Vagina (tissue), 2 donors: ENCODE results near the gene TEKT1. TPM values are rescaled to one million over a fixed set of nuclear protein-coding genes. Genes with fewer than 3 reads are reported as not detected.
"Not testable (repeated sequence)": the region's sequence is repeated elsewhere in the genome, so short reads cannot be mapped to it uniquely, and the experiment has no call there.

ENCODE experiments used
- DNase-seq, 2 donors: peaks; one replicate each; pipeline ENCODE4 v3.0.0-alpha.2; 2017; ENCODE audit errors: extremely low spot score in 2 of 2
- H3K27ac ChIP-seq: fragments of 200-600 bp; sonication (generic); one replicate; pipeline ENCODE4 v1.5.1; 2019
- H3K27me3 ChIP-seq: fragments of 200-600 bp; sonication (generic); one replicate; pipeline ENCODE4 v1.5.1; 2019
- H3K36me3 ChIP-seq, 2 donors: fragments of 200-600 bp; sonication (generic); one replicate each; pipeline ENCODE4 v1.5.1; 2017 to 2019
- H3K4me1 ChIP-seq: fragments of 200-600 bp; sonication (generic); one replicate; pipeline ENCODE4 v1.5.1; 2019
- H3K4me3 ChIP-seq, 2 donors: fragments of 200-600 bp; sonication (generic); 1 replicate in 1 of 2; 2 replicates in 1 of 2; pipeline ENCODE4 v1.5.1; 2016 to 2019
- H3K9me3 ChIP-seq: fragments of 200-600 bp; sonication (generic); one replicate; pipeline ENCODE4 v1.5.1; 2019
- POLR2A ChIP-seq, 2 donors: fragments of 450-650 bp; IDR thresholded peaks; one replicate each; pipeline ENCODE4 v1.6.1; 2017; ENCODE audit warnings: antibody characterized with exemption in 2 of 2, mild to moderate bottlenecking in 2 of 2, moderate library complexity in 2 of 2
- POLR2AphosphoS5 ChIP-seq, 2 donors: sonication (generic); formaldehyde crosslinking; IDR thresholded peaks; one replicate each; pipeline ENCODE4 v1.9.0; 2017; ENCODE audit warnings: antibody characterized with exemption in 2 of 2, mild to moderate bottlenecking in 2 of 2, low read depth in 1 of 2; ENCODE audit not compliant: insufficient read depth in 1 of 2
- intact Hi-C: fragments of 100-400 bp; cut with DNase I; formaldehyde crosslinking; loops from one replicate; pipeline ENCODE4 v1.15.1; 2023
- total RNA-seq: library from RNA; depleted of rRNA; stranded (reverse); fragments of >200 nt; gene quantifications from one replicate; pipeline ENCODE4 v1.2.3, GENCODE V29; 2016
- TF ChIP-seq, protein P1 (sequence below), 3 experiments: fragments of 450-650 bp in 2 of 3; fragments of 200-600 bp in 1 of 3; sonication (generic) in 1 of 3; IDR thresholded peaks; one replicate each; pipeline ENCODE4 v1.5.1; 2017 to 2019; ENCODE audit warnings: antibody characterized with exemption in 3 of 3, mild to moderate bottlenecking in 2 of 3, moderate library complexity in 2 of 3

Gene TEKT1
- total RNA-seq, 1 donor from 2014 or later, result not detected

DNA sequence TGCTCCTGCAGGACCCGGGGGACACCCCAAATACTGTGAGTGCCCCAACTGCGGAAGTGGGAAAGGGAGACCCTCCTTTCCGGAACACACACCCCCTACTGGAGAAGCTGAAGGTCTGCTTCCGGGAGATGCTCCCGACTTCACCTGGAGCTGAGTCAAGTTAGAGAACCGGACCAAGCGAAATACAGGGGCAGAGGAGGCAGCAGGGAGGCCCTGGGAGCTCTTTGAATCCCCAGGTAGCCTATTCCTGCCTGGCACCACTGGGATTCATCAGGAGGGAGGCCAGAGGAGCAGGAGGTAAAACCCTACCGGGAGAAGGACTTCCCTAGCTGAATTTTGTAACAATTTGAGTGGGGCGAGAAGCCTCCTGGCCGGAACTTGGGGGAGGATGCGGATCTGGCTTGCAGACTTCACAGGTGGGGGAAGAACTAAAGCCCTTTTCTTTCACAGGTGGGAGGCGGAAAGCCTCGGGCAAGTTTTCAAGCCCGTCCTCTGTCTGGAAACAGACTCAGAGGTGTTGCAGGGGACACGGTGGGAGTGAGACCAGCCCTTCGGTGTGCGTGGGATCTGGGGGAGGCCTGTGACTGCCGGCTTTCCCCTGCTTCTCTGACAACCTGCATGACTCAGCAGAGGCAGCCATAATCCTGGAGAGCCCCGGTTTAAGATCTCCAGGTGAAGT lies 22.4 kb upstream of the TEKT1 start:
- peak overlapping the region in 1 of 2 donors; percentile 14 for H3K4me3 ChIP-seq
- no peak overlapping the region for H3K27ac ChIP-seq
- no peak for DNase-seq
- no peaks in the 10 kb centered on the region for H3K27me3 ChIP-seq
- no peaks in the 10 kb centered on the region for H3K9me3 ChIP-seq
- TF ChIP-seq, protein P1, sequence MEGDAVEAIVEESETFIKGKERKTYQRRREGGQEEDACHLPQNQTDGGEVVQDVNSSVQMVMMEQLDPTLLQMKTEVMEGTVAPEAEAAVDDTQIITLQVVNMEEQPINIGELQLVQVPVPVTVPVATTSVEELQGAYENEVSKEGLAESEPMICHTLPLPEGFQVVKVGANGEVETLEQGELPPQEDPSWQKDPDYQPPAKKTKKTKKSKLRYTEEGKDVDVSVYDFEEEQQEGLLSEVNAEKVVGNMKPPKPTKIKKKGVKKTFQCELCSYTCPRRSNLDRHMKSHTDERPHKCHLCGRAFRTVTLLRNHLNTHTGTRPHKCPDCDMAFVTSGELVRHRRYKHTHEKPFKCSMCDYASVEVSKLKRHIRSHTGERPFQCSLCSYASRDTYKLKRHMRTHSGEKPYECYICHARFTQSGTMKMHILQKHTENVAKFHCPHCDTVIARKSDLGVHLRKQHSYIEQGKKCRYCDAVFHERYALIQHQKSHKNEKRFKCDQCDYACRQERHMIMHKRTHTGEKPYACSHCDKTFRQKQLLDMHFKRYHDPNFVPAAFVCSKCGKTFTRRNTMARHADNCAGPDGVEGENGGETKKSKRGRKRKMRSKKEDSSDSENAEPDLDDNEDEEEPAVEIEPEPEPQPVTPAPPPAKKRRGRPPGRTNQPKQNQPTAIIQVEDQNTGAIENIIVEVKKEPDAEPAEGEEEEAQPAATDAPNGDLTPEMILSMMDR (IDR thresholded peaks at IDR 0.05), result no peak
- TF ChIP-seq POLR2A (IDR thresholded peaks at IDR 0.05) (no peak), POLR2AphosphoS5 (IDR thresholded peaks at IDR 0.05; ENCODE audit: insufficient read depth in 1 of 2, low read depth in 1 of 2) (no peak)
- H3K36me3 ChIP-seq, result no peaks in the 10 kb centered on the region
- H3K4me1 ChIP-seq, result no peaks in the 10 kb centered on the region
- intact Hi-C loops, result no loop called here

DNA sequence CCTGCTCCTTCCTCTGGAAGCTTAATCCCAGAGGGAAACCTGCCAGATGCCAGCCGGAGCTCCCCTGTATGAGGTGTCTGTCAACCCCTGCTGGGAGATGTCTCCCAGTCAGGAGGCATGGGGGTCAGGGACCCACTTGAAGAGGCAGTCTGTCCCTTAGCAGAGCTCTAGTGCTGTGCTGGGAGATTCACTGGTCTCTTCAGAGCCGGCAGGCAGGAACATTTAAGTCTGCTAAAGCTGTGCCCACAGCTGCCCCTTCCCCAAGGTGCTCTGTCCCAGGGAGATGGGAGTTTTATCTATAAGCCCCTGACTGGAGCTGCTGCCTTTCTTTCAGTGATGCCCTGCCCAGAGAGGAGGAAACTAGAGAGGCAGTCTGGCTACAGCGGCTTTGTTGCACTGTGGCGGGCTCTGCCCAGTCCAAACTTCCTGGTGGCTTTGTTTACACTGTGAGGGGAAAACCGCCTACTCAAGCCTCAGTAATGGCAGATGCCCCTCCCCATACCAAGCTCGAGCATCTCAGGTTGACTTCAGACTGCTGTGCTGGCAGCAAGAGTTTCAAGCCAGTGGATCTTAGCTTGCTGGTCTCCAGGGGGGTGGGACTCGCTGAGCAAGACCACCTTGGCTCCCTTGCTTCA lies 17.1 kb upstream of the TEKT1 start:
- intact Hi-C loops, result not testable (repeated sequence)

DNA sequence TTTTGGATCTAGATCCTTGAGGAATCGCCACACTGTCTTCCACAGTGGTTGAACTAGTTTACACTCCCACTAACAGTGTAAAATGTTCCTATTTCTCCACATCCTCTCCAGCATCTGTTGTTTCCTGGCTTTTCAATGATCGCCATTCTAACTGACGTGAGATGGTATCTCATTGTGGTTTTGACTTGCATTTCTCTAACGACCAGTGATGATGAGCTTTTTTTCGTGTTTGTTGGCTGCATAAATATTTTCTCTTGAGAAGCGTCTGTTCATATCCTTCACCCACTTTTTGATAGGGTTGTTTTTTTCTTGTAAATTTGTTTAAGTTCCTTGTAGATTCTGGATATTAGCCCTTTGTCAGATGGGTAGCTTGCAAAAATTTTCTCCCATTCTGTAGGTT lies 14.6 kb upstream of the TEKT1 start:
- H3K4me1 ChIP-seq, H3K4me3 ChIP-seq, H3K36me3 ChIP-seq, DNase-seq, H3K27me3 ChIP-seq, H3K9me3 ChIP-seq, H3K27ac ChIP-seq, intact Hi-C loops: not testable (repeated sequence)

More for the DNA sequence above, 17.1 kb upstream of the TEKT1 start:
- not testable (repeated sequence) for H3K27me3 ChIP-seq, H3K36me3 ChIP-seq, H3K27ac ChIP-seq, H3K9me3 ChIP-seq, DNase-seq, H3K4me3 ChIP-seq, H3K4me1 ChIP-seq

DNA sequence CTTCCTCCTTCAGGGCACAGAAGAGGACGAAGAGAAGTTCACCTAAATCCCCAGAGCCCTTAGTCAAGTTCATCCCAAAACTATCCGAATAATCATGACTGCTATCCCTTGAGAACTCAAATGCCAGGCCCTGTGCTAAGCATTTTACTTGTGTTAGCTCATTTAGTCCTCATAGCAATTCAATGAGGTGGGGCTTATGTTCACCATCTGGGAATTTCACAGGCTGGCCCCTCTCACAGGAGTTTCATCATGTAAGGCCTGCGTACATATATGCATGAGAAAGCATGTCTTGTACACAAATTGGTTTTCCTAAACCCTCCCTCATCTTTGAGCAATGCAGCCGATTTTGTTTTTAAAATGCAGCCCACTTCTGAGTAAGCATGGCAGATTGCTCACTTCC lies 12.9 kb upstream of the TEKT1 start:
- H3K36me3 ChIP-seq, intact Hi-C loops, H3K9me3 ChIP-seq, H3K4me3 ChIP-seq, H3K27me3 ChIP-seq, H3K4me1 ChIP-seq, DNase-seq, H3K27ac ChIP-seq: not testable (repeated sequence)

DNA sequence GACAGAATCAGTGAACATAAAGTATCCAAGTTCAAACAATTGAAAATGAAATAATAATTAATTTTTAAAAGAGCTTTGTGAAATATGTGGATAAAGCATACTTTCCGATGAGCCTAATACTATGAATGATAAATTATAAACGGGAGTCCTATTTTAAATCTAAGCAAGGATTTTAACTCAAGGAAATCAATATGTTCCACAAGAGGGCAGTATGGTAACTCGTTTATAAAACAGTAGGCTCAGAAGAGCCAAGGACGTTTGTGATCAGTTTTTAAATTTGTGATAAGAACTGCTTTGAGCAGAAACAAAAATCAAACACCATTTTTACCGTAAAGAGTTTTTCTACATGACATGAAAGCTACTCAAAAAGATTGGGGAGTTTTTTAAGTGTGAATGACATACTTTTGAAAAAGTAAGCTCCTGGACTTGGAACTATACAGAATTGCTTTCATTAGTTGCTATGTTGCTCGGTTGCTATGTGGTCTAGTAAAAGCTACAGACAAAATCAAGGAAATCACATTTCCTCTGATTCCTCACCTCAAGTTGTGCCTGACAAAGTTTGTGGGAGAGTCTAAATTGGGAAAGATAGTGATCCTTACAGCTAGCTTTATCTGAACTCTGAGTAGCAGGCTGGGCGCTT lies 11.8 kb upstream of the TEKT1 start:
- no peaks in the 10 kb centered on the region for H3K27me3 ChIP-seq
- no peak for DNase-seq
- no peak overlapping the region for H3K4me3 ChIP-seq
- H3K4me1 ChIP-seq, result no peaks in the 10 kb centered on the region
- intact Hi-C loops, result no loop called here
- H3K9me3 ChIP-seq, result no peaks in the 10 kb centered on the region
- H3K36me3 ChIP-seq, result no peaks in the 10 kb centered on the region
- H3K27ac ChIP-seq, result no peak overlapping the region
- TF ChIP-seq POLR2A (IDR thresholded peaks at IDR 0.05), result no peak
- TF ChIP-seq, protein P1 (IDR thresholded peaks at IDR 0.05), result peak in 2 of 3 experiments; percentile 21 to 37

DNA sequence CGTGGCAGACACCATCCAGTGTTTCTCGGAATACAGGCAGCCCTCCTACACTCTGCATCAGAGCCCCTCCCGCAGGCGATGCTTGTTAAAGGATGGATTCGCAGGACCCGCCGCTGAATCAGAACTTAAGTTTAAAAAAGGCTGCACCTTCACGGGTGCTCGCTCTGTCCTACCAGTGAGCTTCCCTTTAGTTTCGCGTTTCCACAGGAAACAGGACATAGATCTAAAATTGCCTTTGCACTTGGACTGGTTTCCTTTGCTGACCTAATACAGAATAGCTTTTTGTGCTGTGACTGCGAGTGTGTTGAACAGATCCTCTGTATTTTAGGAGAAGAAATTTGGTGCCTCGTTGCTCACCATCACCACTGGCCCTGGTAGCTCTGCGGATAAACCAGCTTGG lies 10.2 kb upstream of the TEKT1 start:
- H3K4me1 ChIP-seq, H3K4me3 ChIP-seq, H3K36me3 ChIP-seq, H3K27me3 ChIP-seq, H3K9me3 ChIP-seq, intact Hi-C loops, DNase-seq, H3K27ac ChIP-seq: not testable (repeated sequence)

DNA sequence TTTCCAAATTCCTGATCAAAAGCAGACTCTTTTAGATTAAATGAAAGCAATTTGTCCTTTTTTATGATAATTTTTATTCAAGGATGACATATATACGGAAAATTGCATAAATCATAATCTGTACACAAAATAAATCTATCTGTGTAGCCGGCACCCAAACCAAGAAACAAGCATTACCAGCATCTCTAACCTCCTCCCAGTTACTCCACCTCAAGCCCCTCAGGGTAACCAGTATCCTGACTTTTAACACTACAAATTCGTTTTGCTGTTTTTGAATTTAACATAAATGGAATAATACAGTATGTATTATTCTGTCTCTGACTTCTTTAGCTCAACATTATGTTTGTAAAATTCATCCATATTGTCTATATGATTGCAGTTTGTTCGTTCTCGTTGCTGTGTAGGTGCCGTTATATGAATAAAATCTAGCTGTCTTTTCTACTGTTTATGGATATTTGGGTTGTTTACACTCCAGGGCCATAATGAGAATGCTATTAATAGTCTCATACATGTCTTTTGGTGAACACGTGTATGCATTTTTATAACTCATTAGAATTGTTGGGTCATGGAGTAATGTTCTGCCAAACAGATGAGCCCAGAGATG lies 1.0 kb downstream of the TEKT1 start:
- Histone ChIP-seq H3K27ac (no peak overlapping the region), H3K36me3 (no peaks in the 10 kb centered on the region), H3K27me3 (no peaks in the 10 kb centered on the region), H3K4me3 (no peak overlapping the region), H3K9me3 (no peaks in the 10 kb centered on the region), H3K4me1 (peaks cover 8% of the 10 kb centered on the region)
- intact Hi-C loops, result loop anchor here (10.0 kb wide), 1 partner anchor 166 kb away; no protein-coding TSS in a partner anchor
- TF ChIP-seq POLR2AphosphoS5 (IDR thresholded peaks at IDR 0.05; ENCODE audit: insufficient read depth in 1 of 2, low read depth in 1 of 2) (no peak), POLR2A (IDR thresholded peaks at IDR 0.05) (no peak)
- TF ChIP-seq, protein P1 (IDR thresholded peaks at IDR 0.05), result no peak
- no peak for DNase-seq
